Stimulated activated CD4-positive, alpha-beta T cell treated with anti-CD3 and anti-CD28 coated beads, TNF-alpha, amount 100 ng/mL, for 24 hours (primary cell): ENCODE measurements around the gene DDTL.

Experiments
- DNase-seq, 3 experiments: peaks; one replicate each; pipeline ENCODE4 v3.0.0-alpha.2; 2020; ENCODE audit warnings: low read depth in 3 of 3

Gene DDTL

DNA sequence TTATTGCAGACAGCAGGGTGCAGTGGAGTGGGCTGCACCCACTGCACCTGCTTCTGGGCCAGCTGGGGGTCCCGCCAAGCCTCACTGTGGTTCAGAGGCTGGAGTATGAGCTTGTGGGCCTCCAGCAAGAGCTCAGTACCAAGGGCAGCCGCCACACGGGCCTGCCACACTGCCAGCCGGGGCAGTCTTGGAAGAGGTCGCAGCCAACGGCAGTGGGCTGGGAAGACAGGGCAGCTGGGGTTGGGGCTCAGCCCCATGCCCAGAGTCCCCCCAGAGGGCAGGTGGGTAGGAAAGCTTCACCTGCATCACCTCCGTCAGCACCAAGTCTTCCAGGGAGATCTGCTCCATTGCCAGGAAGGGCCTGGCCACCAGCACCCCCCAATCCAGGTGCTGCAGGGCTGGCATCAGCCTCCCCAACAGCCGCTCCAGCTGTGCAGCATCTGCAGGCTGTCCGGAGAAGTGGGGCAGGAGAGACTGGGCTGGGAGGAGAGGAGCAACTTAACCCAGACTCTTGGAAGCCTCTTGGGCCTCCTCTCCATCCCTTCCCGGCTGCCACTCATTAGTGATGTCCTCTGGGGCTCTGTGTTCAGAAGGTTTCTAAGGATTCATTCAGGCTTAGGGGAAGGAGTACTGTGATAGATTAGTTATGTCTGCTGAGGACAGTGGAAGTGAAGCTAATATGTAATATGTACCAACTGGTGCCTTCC, 39.7 kb downstream of the DDTL start:
- DNase-seq: no peak

DNA sequence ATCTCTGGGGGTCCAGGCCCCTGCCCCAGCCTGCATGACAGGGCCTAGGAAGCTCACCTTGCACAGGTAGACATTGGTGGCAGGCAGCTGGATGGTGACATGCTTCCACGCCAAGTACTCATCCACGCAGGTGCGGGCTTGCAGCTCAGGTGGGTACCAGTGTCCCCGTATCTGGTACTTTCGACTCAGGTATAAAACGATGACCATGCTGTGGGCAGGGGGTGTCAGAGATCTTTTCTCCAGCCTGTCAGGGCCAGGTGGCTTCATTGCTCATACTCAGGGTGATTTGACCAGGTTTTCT, 40.2 kb downstream of the DDTL start:
- DNase-seq: no peak

DNA sequence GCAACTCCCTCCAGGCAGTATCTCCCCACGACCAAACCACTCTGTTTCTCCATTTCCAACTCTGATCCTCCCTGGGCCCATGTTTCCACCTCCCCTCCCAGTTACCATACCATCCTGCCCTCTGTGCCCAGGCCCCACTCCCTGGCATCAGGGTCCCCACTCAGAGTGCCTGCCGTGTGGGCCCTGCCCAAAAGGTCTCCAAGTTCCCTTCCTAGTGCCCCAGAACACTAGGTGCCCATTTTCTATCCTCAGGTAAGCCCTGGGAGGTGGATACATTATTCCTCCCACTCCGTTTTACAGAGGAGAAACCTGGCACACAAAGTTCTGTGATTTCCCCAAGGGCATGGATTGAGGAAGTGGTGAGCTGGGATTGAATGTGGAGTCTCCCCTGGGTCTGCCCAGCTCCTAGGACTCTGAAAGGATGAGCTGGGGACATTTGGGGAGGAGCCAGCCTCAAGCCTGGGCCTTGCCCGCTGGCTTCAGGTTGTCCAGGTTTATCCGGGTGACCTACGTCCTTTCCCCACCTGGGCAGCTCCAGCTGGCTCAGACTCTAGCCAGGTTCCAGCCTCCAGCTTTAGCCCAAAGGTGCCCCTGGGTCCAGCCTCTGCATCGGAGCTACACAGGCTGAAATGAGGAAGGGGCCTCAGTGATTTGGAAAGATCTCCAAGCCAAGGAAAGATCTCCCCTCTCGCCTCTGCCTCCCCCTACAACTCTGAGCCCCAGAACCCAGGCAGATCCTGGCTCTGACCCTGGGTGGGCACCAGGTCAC, 40.7 kb downstream of the DDTL start:
- DNase-seq: no peak

GRCh38 chr22:24008022-24008283, 41.3 kb downstream of the DDTL start:
- no peak for DNase-seq

DNA sequence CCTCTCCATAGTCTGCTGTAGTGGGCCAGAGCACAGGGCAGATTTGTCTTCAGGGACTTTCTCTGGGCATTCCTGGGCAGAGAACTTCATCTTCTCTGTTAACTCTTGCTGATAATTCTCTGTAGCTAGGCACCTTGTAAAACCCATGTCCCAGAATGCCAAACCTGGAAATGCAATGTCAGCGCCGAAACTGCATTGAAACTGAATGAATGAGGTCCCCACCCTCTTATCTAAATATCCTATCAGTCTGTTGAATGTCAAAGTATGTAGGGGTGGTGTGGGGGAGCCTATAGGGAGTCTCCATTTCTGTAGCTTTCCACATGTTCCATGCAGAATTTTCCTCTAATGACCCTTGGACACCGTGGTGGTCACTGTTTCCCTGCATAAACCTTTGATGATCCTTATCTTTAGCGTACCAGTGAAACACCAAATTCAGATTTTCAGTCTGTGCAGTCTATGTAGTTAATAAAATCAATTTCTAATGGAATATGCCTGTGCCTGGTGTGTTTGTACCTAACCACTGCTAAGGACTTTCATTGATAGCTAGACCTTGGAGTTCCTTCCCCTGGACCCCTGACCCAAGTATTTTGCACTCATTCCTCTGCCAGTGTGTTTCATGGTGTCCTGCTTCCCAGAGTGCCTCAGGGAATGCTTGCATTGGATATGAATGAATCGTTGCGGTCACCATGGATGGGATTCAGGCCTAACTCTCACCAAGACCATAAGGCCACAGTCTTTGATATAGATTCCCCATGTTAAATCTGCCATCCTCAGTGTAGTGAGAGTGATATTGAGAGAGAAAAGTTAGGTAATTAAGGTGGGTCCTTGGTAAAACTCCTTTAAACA, 41.9 kb downstream of the DDTL start:
- DNase-seq: no peak

DNA sequence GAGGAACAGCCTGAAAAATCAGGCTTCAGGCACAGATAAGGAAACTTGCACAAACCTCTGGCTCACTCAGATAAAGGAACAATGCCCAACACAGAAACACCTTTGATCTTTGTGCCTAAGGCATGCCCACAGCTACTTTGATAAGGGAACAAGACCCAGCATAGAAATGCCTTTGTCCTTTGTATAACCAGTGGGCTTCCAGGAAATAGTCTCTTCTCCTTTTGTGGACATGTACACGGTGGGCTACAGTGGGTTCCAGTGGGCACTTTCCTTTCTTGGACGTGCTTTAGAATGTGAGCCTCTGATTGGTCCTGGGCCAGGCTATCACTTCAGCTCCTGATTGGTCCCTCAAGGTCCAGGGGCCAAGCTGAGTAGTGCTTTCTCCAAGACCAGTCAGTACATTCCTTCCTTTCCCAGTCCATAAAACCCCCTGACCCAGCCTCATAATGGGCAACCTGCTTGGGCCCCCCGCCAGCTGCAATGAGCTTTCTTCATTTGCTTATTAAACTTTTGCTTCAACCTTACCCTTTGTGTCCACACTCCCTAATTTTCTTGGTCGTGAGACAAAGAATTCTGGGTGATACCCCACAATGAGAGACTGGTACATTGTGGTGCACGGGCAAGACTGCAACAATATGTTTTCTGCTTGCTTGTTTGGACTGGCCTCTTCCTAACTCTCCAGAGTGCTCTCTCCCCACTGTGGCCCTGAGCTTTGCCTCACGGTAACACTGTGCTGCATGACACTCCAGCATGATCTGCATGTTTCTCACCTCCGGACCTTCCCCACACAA, 42.7 kb downstream of the DDTL start:
- no peak for DNase-seq

DNA sequence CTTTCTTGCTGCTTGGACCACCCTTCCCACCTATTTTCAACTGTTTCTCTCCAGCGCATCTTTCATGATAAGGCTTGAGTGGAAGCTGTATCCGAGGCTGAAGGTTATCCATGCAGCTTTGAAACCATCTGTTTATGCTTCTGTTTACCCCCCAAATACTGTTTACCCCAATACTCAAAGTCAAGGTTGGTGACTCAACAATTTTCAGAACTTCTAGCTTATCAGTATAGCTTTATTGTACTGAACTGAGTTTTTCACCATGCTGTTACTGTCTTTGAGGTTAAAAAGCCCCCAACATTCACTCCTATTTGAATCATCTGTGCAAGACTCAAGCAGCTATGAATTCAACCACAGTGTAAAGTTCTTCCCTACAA, 43.3 kb downstream of the DDTL start:
- DNase-seq: no peak

GRCh38 chr22:24011735-24012068, 45.0 kb downstream of the DDTL start:
- DNase-seq: no peak

GRCh38 chr22:24016156-24016555, 49.5 kb downstream of the DDTL start:
- no peak for DNase-seq

GRCh38 chr22:24021304-24021703, 54.6 kb downstream of the DDTL start:
- DNase-seq: no peak
